Measurements from ENCODE around the gene PLK5.

Gene PLK5

GRCh38 chr19:1560286-1560882, 36.5 kb downstream of the PLK5 start:
- no peak for DNase-seq

GRCh38 chr19:1561236-1561842, 37.5 kb downstream of the PLK5 start:
- DNase-seq, result no peak

- DNase-seq, result no peak
Observed at GRCh38 chr19:1563251-1563650, 39.4 kb downstream of the PLK5 start.

- DNase-seq, result no peak
Observed at GRCh38 chr19:1566392-1567115, 42.7 kb downstream of the PLK5 start.

- DNase-seq, result no peak
Observed at GRCh38 chr19:1567116-1567847, 43.4 kb downstream of the PLK5 start.

- DNase-seq, result no peak
Observed at GRCh38 chr19:1567848-1568227, 44.0 kb downstream of the PLK5 start.

- DNase-seq, result peak; percentile 20
Observed at GRCh38 chr19:1568320-1569019, 44.6 kb downstream of the PLK5 start, which contains the start of gene MEX3D. TSS of gene MEX3D (minus strand) at chr19:1568325. CDS start at chr19:1568058, 267 bp downstream.

GRCh38 chr19:1569997-1570396, 46.1 kb downstream of the PLK5 start:
- no peak for DNase-seq

- DNase-seq, result no peak
Observed at GRCh38 chr19:1570836-1571235, 47.0 kb downstream of the PLK5 start.

GRCh38 chr19:1571358-1571757, 47.5 kb downstream of the PLK5 start:
- DNase-seq, result no peak

- DNase-seq, result no peak
Observed at GRCh38 chr19:1572795-1573194, 48.9 kb downstream of the PLK5 start.

GRCh38 chr19:1574354-1575136, 50.7 kb downstream of the PLK5 start:
- no peak for DNase-seq

GRCh38 chr19:1575323-1576241, 51.7 kb downstream of the PLK5 start:
- DNase-seq, result no peak

GRCh38 chr19:1576242-1577089, 52.6 kb downstream of the PLK5 start:
- DNase-seq, result no peak

- DNase-seq, result no peak
Observed at GRCh38 chr19:1577090-1577928, 53.4 kb downstream of the PLK5 start.

GRCh38 chr19:1577929-1578618, 54.2 kb downstream of the PLK5 start:
- no peak for DNase-seq

- DNase-seq, result no peak
Observed at GRCh38 chr19:1579222-1579621, 55.3 kb downstream of the PLK5 start.

- DNase-seq, result no peak
Observed at GRCh38 chr19:1580382-1580781, 56.5 kb downstream of the PLK5 start.

Data from KG1 (cell line).